HL-60 (cell line): ENCODE measurements around the gene LETM1.

Source experiments
- DNase-seq, 2 experiments: peaks; one replicate each; pipeline ENCODE4 v3.0.0-alpha.2; 2010 to 2020; ENCODE audit warnings: low read depth in 1 of 2, low spot score in 1 of 2
- H3K27ac ChIP-seq: fragments of 250-450 bp; sonication (Bioruptor Pico); replicated peaks from 2 replicates; pipeline ENCODE4 v1.5.1; 2020; ENCODE audit warnings: mild to moderate bottlenecking, moderate library complexity
- H3K27me3 ChIP-seq: fragments of 250-450 bp; sonication (Bioruptor Pico); 2 replicates; pipeline ENCODE4 v1.5.1; 2021; ENCODE audit warnings: mild to moderate bottlenecking, moderate library complexity; ENCODE audit not compliant: insufficient read depth, poor library complexity, severe bottlenecking
- H3K4me3 ChIP-seq: replicated peaks from 2 replicates; pipeline ENCODE4 v1.5.1; 2011; ENCODE audit warnings: mild to moderate bottlenecking, control low read depth, low read length; ENCODE audit not compliant: insufficient read depth
- GABPA ChIP-seq: IDR thresholded peaks from 2 replicates; pipeline ENCODE4 v1.6.1; 2012; ENCODE audit warnings: low read depth
- POLR2AphosphoS5 ChIP-seq: IDR thresholded peaks from 2 replicates; pipeline ENCODE4 v1.6.1; 2012; ENCODE audit warnings: low read depth
- SPI1 ChIP-seq: IDR thresholded peaks from 2 replicates; pipeline ENCODE4 v1.6.1; 2012; ENCODE audit warnings: low read depth, mild to moderate bottlenecking, borderline replicate concordance
- TF ChIP-seq, protein P1 (sequence below): IDR thresholded peaks from one replicate; pipeline ENCODE4 v1.5.1; 2011; ENCODE audit warnings: low read length, control low read depth, inconsistent platforms; ENCODE audit not compliant: insufficient read depth
- TF ChIP-seq, protein P2 (sequence below): IDR thresholded peaks from 2 replicates; pipeline ENCODE4 v1.6.1; 2012; ENCODE audit warnings: low read depth; ENCODE audit not compliant: insufficient replicate concordance

Gene LETM1

DNA sequence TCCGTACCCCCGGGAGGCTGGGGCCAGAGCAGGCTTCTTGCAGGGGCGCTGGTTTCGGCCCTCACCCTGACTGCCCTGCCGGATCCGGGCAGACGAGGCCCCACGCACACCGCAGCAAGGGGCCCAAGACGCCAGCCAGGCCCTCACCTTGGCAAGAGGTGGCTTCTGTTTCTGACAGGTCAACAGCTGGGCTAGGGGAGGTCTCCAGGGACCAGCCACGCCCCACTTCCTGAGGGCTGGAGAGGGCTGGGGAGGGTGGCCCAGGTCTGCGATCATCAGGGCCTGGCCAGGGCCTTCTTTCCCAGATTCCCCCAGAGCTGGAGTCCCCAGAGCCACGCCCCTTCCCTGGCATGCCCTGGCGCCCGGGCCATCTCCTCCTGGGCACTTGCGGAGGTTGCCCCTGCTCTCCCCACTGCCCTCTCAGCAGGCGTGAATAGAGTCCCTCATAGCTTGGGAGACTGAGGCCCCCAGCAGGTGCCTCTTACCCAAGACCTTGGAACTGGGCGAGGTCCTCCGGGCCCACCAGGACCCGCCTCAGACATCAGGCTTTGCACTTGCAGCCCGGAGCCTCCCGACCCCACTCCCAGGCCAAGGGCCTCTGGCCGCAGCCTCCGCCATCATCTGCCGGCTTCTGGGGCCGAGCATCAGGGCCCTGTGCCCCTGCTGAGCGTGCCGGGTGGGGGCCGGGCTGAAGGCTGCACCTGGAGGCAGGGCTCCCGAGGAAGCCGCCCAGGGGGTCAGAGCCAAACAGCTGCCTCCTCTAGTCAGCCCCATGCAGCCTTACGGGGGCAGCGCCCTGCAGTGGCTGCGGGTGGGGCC, 69.2 kb downstream of the LETM1 start:
- Histone ChIP-seq H3K27me3 (peaks cover 6% of the 10 kb centered on the region), H3K4me3 (no peak overlapping the region), H3K27ac (no peak overlapping the region)
- TF ChIP-seq SPI1 (no peak), POLR2AphosphoS5 (no peak), GABPA (no peak)
- TF ChIP-seq, protein P1, sequence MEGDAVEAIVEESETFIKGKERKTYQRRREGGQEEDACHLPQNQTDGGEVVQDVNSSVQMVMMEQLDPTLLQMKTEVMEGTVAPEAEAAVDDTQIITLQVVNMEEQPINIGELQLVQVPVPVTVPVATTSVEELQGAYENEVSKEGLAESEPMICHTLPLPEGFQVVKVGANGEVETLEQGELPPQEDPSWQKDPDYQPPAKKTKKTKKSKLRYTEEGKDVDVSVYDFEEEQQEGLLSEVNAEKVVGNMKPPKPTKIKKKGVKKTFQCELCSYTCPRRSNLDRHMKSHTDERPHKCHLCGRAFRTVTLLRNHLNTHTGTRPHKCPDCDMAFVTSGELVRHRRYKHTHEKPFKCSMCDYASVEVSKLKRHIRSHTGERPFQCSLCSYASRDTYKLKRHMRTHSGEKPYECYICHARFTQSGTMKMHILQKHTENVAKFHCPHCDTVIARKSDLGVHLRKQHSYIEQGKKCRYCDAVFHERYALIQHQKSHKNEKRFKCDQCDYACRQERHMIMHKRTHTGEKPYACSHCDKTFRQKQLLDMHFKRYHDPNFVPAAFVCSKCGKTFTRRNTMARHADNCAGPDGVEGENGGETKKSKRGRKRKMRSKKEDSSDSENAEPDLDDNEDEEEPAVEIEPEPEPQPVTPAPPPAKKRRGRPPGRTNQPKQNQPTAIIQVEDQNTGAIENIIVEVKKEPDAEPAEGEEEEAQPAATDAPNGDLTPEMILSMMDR, result no peak
- TF ChIP-seq, protein P2, sequence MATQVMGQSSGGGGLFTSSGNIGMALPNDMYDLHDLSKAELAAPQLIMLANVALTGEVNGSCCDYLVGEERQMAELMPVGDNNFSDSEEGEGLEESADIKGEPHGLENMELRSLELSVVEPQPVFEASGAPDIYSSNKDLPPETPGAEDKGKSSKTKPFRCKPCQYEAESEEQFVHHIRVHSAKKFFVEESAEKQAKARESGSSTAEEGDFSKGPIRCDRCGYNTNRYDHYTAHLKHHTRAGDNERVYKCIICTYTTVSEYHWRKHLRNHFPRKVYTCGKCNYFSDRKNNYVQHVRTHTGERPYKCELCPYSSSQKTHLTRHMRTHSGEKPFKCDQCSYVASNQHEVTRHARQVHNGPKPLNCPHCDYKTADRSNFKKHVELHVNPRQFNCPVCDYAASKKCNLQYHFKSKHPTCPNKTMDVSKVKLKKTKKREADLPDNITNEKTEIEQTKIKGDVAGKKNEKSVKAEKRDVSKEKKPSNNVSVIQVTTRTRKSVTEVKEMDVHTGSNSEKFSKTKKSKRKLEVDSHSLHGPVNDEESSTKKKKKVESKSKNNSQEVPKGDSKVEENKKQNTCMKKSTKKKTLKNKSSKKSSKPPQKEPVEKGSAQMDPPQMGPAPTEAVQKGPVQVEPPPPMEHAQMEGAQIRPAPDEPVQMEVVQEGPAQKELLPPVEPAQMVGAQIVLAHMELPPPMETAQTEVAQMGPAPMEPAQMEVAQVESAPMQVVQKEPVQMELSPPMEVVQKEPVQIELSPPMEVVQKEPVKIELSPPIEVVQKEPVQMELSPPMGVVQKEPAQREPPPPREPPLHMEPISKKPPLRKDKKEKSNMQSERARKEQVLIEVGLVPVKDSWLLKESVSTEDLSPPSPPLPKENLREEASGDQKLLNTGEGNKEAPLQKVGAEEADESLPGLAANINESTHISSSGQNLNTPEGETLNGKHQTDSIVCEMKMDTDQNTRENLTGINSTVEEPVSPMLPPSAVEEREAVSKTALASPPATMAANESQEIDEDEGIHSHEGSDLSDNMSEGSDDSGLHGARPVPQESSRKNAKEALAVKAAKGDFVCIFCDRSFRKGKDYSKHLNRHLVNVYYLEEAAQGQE, result no peak
- DNase-seq, result no peak

DNA sequence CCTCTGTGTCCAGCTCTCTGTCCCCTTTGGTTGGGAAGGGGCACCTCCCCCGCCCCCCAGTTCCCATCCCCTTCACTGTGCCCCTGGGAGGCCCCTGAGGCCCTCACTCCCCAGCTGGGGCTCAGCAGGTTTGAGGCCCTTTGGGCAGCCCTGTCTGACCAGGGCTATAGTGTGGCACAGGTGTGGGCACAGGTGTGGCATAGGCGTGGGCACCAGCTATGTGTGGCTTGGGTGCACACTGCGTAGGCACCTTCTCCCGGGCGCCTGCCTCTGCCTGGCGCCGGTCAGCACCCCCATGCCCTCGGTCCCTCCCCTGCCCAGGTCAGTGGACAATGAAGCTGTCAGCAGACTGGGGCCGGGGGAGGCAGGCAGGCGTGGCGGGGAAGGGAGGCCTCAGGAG, 70.4 kb downstream of the LETM1 start:
- no peak for DNase-seq
- no peak overlapping the region for H3K4me3 ChIP-seq
- H3K27me3 ChIP-seq, result no peaks in the 10 kb centered on the region
- TF ChIP-seq SPI1, result no peak
- no peak for TF ChIP-seq GABPA
- no peak for TF ChIP-seq POLR2AphosphoS5
- TF ChIP-seq, protein P1, result no peak
- TF ChIP-seq, protein P2, result no peak
- no peak overlapping the region for H3K27ac ChIP-seq

DNA sequence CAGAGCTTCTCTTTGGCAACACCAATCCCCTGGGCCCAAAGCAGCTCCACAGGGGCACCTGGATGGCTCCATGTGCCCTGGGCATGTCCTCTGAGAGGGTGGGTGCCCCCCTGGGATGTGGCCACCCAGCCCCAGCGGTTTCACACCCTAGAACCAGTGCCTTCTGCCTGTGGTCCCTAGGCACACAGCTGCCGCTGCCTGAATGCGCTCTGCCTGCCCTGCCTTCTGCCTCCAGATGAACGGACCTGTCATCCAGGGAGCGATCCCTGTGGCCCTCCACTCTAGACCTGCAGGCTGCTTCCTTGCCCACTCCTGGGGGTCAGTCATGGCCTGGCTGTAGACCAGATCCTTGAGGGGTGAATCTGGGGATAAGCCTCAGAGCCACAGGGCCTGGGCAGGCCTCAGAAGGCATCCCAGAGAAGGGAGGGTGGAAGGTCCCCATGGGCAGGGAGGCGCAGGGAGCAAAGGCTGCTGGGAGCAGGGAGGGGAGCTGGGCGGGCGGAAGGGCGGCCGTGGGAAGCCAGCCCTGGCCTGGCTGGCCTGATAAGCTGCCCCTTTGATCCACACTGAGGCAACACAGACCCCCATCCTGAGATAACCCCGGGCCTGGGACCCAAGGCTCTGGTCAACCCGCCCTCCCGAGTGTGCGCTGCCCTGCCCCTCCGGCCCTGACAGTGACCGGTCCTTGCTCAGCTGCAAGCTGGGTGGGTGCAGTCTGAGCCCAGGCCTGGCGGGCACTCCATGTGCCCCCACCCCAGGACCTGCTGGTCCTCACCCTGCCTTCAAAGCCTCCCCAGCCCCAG, 71.0 kb downstream of the LETM1 start:
- H3K27ac ChIP-seq, result no peak overlapping the region
- no peaks in the 10 kb centered on the region for H3K27me3 ChIP-seq
- TF ChIP-seq, protein P1, result no peak
- TF ChIP-seq SPI1 (no peak), POLR2AphosphoS5 (no peak), GABPA (no peak)
- TF ChIP-seq, protein P2, result no peak
- DNase-seq, result no peak
- H3K4me3 ChIP-seq, result no peak overlapping the region
